Neural cell (in vitro differentiated cells): ENCODE results near the gene ENTREP3.

Source experiments
- CTCF ChIP-seq: fragments of 450-650 bp; IDR thresholded peaks from 2 replicates; pipeline ENCODE4 v1.5.1; 2014; ENCODE audit warnings: antibody characterized with exemption, mild to moderate bottlenecking, moderate library complexity; ENCODE audit not compliant: poor library complexity, severe bottlenecking
- EP300 ChIP-seq: fragments of 450-650 bp; conservative IDR thresholded peaks from 2 replicates; pipeline ENCODE4 v1.6.1; 2014; ENCODE audit warnings: antibody characterized with exemption, mild to moderate bottlenecking, moderate library complexity; ENCODE audit not compliant: poor library complexity, severe bottlenecking
- EZH2 ChIP-seq: fragments of 200-600, 300-800 bp; shearing (Covaris generic), sonication (generic); IDR thresholded peaks from 2 replicates; pipeline ENCODE4 v1.6.1; 2014; ENCODE audit warnings: antibody characterized with exemption, low read length, borderline replicate concordance, mild to moderate bottlenecking; ENCODE audit not compliant: insufficient read depth, poor library complexity, severe bottlenecking
- MXI1 ChIP-seq: fragments of 450-650 bp; conservative IDR thresholded peaks from 2 replicates; pipeline ENCODE4 v1.6.1; 2014; ENCODE audit warnings: antibody characterized with exemption, mild to moderate bottlenecking; ENCODE audit not compliant: poor library complexity, severe bottlenecking
- POLR2AphosphoS5 ChIP-seq: IDR thresholded peaks from 2 replicates; pipeline ENCODE4 v1.6.1; 2012
- RAD21 ChIP-seq: fragments of 450-650 bp; conservative IDR thresholded peaks from 2 replicates; pipeline ENCODE4 v1.6.1; 2014; ENCODE audit warnings: antibody characterized with exemption, mild to moderate bottlenecking, moderate library complexity
- REST ChIP-seq: IDR thresholded peaks from 2 replicates; pipeline ENCODE4 v1.6.1; 2012; ENCODE audit warnings: borderline replicate concordance
- TAF1 ChIP-seq: IDR thresholded peaks from 2 replicates; pipeline ENCODE4 v1.6.1; 2012; ENCODE audit warnings: low read depth

GRCh38 chr1:155286544-155286943, 31.3 kb upstream of the ENTREP3 start:
- no peak for TF ChIP-seq EZH2
- TF ChIP-seq TAF1 = no peak
- TF ChIP-seq EP300 = no peak
- no peak for TF ChIP-seq CTCF
- no peak for TF ChIP-seq RAD21
- TF ChIP-seq POLR2AphosphoS5 = no peak
- TF ChIP-seq MXI1 = no peak
- TF ChIP-seq REST = no peak
